K562 (cell line): ENCODE results near the gene PRR35. TPM values are rescaled to one million over a fixed set of nuclear protein-coding genes. Genes with fewer than 3 reads are reported as not detected.

ENCODE experiments used
- EHMT2 ChIP-seq: fragments of 450-650 bp; IDR thresholded peaks from 2 replicates; pipeline ENCODE4 v1.6.1; 2018; ENCODE audit warnings: antibody characterized with exemption
- ETV5 ChIP-seq: sonication (generic); formaldehyde crosslinking; IDR thresholded peaks from 2 replicates; pipeline ENCODE4 v1.4.0; 2020; ENCODE audit warnings: low read depth, mild to moderate bottlenecking, missing genetic modification reagents
- EZH2 ChIP-seq: IDR thresholded peaks from 2 replicates; pipeline ENCODE4 v1.6.1; 2012; ENCODE audit warnings: low read depth, mild to moderate bottlenecking, inconsistent platforms, low read length, borderline replicate concordance
- JUN ChIP-seq, 2 experiments: sonication (generic) in 1 of 2; formaldehyde crosslinking in 1 of 2; IDR thresholded peaks; 2 replicates each; pipeline versions ENCODE4 v1.6.1 to v1.8.0; 2012 to 2022; ENCODE audit warnings: borderline replicate concordance in 2 of 2, mild to moderate bottlenecking in 2 of 2, improper control_type of control experiment in 1 of 2, low read depth in 1 of 2, low read length in 1 of 2, missing genetic modification reagents in 1 of 2
- MEIS2 ChIP-seq: fragments of 450-650 bp; IDR thresholded peaks from 2 replicates; pipeline ENCODE4 v1.6.1; 2014; ENCODE audit warnings: mild to moderate bottlenecking; ENCODE audit not compliant: partially characterized antibody
- MYC ChIP-seq, 2 experiments: fragments of 250-450 bp in 1 of 2; sonication (Bioruptor Pico) in 1 of 2; IDR thresholded peaks; 2 replicates each; pipeline versions ENCODE4 v1.5.1 to v1.6.1; 2012 to 2021; ENCODE audit warnings: low read depth in 2 of 2, borderline replicate concordance in 1 of 2, improper control_type of control experiment in 1 of 2, low read length in 1 of 2, mild to moderate bottlenecking in 1 of 2, moderate library complexity in 1 of 2
- MYNN ChIP-seq, 2 experiments: sonication (generic); formaldehyde crosslinking in 1 of 2; IDR thresholded peaks; 2 replicates each; pipeline versions ENCODE4 v1.5.0 to v1.6.1; 2016 to 2020; ENCODE audit warnings: antibody characterized with exemption in 1 of 2, missing genetic modification reagents in 1 of 2
- NCOA1 ChIP-seq: fragments of 450-650 bp; IDR thresholded peaks from 2 replicates; pipeline ENCODE4 v1.6.1; 2016; ENCODE audit warnings: low read depth
- NKRF ChIP-seq: fragments of 450-650 bp; IDR thresholded peaks from 2 replicates; pipeline ENCODE4 v1.6.1; 2016; ENCODE audit warnings: borderline replicate concordance
- PTBP1 ChIP-seq: fragments of 200-400 bp; formaldehyde crosslinking; IDR thresholded peaks from 2 replicates; pipeline ENCODE4 v1.6.1; 2017; ENCODE audit warnings: low read depth, low read length
- RBFOX2 ChIP-seq: fragments of 200-400 bp; formaldehyde crosslinking; IDR thresholded peaks from 2 replicates; pipeline ENCODE4 v1.6.1; 2017; ENCODE audit warnings: low read depth, mild to moderate bottlenecking, low read length, moderate library complexity
- SMARCB1 ChIP-seq: IDR thresholded peaks from 2 replicates; pipeline ENCODE4 v1.6.1; 2011; ENCODE audit warnings: improper control_type of control experiment, low read depth; ENCODE audit not compliant: insufficient read length
- SNAPC5 ChIP-seq: fragments of 250-450 bp; sonication (Bioruptor Pico); IDR thresholded peaks from 2 replicates; pipeline ENCODE4 v1.8.0; 2021; ENCODE audit warnings: moderate library complexity, mild to moderate bottlenecking, inconsistent platforms
- TCFL5 ChIP-seq: fragments of 250-450 bp; sonication (Bioruptor Pico); conservative IDR thresholded peaks from 2 replicates; pipeline ENCODE4 v1.6.1; 2021; ENCODE audit warnings: mild to moderate bottlenecking, moderate library complexity, matching md5 sums
- ZBTB9 ChIP-seq: fragments of 450-650 bp; formaldehyde crosslinking; IDR thresholded peaks from 2 replicates; pipeline ENCODE4 v1.4.0; 2020; ENCODE audit warnings: mild to moderate bottlenecking, moderate library complexity
- ZC3H8 ChIP-seq: fragments of 450-650 bp; IDR thresholded peaks from 2 replicates; pipeline ENCODE4 v1.6.1; 2017
- ZNF134 ChIP-seq: fragments of 250-450 bp; sonication (Bioruptor Pico); conservative IDR thresholded peaks from 2 replicates; pipeline ENCODE4 v1.4.0; 2020
- ZNF324 ChIP-seq: fragments of 250-450 bp; sonication (Bioruptor Pico); IDR thresholded peaks from 2 replicates; pipeline ENCODE4 v1.4.0; 2020; ENCODE audit warnings: mild to moderate bottlenecking
- ZNF395 ChIP-seq: fragments of 200-800 bp; sonication (Bioruptor generic); IDR thresholded peaks from 2 replicates; pipeline ENCODE4 v1.6.1; 2017; ENCODE audit warnings: missing genetic modification characterization, missing compliant biosample characterization
- polyA plus RNA-seq, 8 experiments: library from polyadenylated mRNA; depleted of rRNA in 4 of 8; stranded (reverse) in 5 of 8; unstranded in 3 of 8; fragments of >200 nt; fragmentation: Nextera tagmentation in 2 of 8; fragmentation: Illumina TruSeq in 1 of 8; extraction: Ambion mirVana in 2 of 8; extraction: Trizol in 1 of 8; gene quantifications; 2 replicates each; pipeline versions ENCODE4 v1.2.1 to v1.2.3, GENCODE V29; 2011 to 2014; ENCODE audit warnings: inconsistent platforms in 1 of 8, missing spikeins in 1 of 8
- total RNA-seq, 7 experiments: library from RNA; depleted of rRNA in 6 of 7; stranded (reverse); fragments of >200 nt in 6 of 7; fragmentation: Illumina TruSeq in 2 of 7; extraction: Trizol in 2 of 7; gene quantifications; 2 replicates each; pipeline versions ENCODE4 v1.2.1 to v1.2.3, GENCODE V29; 2011 to 2021; ENCODE audit warnings: low replicate concordance in 1 of 7

Gene PRR35
- total and polyA plus RNA-seq, 9 of the 15 experiments (the other 6 are each of a cell fraction or from before 2014, with no cell fraction given) = 0.17 to 0.45 (median 0.21) TPM; not detected in 5

GRCh38 chr16:588889-589657 lies 28.9 kb downstream of the PRR35 start (continued):
- no peak for TF ChIP-seq PTBP1
- TF ChIP-seq ETV5 = no peak
- no peak for TF ChIP-seq SMARCB1
- TF ChIP-seq ZNF395 (CRISPR knock-in tag) = no peak
- peak; percentile 71; the same call in 1 of the 2 replicates for TF ChIP-seq MYC (IDR thresholded peaks at IDR 0.05; ENCODE audit: low read depth, low read length)
- TF ChIP-seq MYC (CRISPR knock-in tag; IDR thresholded peaks at IDR 0.05; ENCODE audit: borderline replicate concordance, low read depth) = 0 out of 2 replicates have a peak, but pooled peaks have one; percentile 55
- no peak for TF ChIP-seq ZC3H8
- TF ChIP-seq RBFOX2 = peak; percentile 97
- no peak for TF ChIP-seq ZNF324
- TF ChIP-seq NCOA1 = no peak
- peak; percentile 10; the same call in 1 of the 2 replicates for TF ChIP-seq ZBTB9
- TF ChIP-seq TCFL5 (CRISPR knock-in tag) = no peak
- TF ChIP-seq SNAPC5 = no peak
- TF ChIP-seq MEIS2 = no peak
- no peak for TF ChIP-seq ZNF134 (CRISPR knock-in tag)
- TF ChIP-seq MYNN (IDR thresholded peaks at IDR 0.05) = no peak
- TF ChIP-seq MYNN (CRISPR knock-in tag; IDR thresholded peaks at IDR 0.05) = no peak
- no peak for TF ChIP-seq EZH2
- TF ChIP-seq JUN (IDR thresholded peaks at IDR 0.05; ENCODE audit: borderline replicate concordance, low read depth, low read length) = no peak
- peak; percentile 69; the same call in 1 of the 2 replicates for TF ChIP-seq JUN (CRISPR knock-in tag; IDR thresholded peaks at IDR 0.05; ENCODE audit: borderline replicate concordance)
- TF ChIP-seq NKRF = peak; percentile 48; the same call in 1 of the 2 replicates
- TF ChIP-seq EHMT2 = no peak
